NCI-H1105 (cell line): ENCODE data around the gene LGMN.

ENCODE experiments used
- DNase-seq: peaks from one replicate; lab custom pipeline; 2025; lab: John Stamatoyannopoulos, UW

The LGMN gene

DNA sequence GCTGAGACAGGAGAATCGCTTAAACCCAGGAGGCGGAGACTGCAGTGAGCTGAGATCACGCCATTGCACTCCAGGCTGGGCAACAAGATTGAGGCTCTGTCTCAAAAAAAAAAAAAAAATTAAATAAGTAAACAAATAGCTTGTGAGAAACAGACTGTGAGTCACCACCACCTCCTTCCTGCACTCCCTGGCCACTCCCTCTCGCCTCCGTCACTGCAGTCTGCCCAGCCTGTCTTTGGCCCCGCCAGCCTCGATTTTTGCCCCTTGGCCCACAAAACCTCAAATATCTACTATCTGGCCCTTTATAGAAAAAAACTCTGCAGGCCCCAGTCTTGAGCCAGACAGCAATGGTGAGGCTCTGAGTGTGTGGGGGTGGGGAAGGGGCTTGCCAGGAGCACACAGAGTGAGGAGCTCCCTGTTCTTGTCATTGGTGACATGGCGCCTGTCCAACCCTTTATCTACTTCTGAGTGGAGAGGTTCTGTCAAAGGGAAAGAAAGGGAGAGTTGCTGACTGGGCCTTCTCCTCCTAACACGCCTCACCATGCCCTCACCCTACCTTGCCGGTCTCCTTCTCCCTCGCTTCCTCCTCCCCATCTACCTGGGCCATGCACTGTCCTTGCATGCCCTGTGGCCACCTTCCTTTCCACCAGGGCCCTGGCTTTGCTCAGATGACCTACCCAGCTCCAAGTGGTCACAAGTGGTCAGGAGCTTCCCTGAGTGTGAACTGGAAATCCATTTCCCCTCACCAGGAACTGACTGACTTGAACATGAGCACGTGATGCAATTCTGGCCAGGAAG, 22.1 kb downstream of the LGMN start:
- DNase-seq: no peak

DNA sequence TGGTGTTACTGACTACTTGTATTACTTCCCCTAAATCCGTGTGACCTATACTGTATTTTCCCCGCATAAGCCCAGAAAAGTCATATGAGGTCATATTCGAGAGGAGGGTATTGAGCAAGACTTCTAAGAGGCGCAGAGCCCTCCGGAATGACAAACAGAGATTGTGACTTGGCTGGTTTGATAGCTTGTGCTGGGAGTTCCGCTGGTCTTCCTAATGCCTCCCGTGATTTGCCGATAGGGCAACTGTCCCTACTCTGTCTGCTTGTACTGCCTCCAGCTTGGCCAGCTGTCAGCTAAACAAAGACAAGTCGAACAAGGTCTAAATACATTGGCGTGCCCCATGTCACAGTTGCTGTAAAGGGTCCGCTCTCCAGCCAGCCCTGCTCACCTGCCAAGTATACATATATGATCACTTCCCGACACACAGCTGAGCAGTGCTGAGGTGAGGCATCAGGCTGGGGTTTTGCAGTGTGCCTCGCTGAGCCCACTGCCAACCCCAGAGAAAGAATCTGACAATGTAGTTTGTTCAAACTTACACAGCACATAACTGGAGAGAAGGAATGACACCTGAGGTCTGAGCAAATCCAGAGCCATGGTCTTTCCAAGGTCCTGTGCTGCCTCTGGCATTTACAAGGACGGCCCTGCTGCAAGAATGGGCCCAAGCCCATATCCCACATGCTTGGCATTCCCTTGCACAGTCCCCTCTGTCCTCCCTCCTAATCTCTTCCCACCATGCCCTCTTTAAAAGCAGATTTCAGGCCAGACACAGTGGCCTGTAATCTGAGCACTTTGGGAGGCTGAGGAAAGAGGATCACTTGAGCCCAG, 23.7 kb downstream of the LGMN start:
- DNase-seq: no peak

DNA sequence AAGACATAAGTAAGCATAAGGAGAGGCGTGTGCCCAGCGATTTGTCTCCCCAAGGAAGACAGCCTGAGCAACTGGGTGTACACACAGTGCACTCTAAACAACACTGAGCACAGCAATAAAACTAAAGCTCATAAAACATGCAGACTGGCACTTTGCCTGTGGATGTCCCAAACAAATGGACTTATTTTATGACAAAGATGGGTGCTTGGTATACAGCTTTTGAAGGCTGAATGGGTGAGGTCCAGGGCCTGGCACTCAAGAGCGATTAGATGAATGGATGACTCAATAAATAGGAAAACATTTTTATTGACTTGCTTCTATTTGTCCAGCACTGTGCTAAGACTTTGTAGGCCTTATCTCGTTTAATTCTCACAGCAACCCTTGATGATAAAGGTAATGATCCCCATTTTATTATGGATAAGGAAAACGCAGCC, 28.5 kb downstream of the LGMN start:
- DNase-seq: no peak

DNA sequence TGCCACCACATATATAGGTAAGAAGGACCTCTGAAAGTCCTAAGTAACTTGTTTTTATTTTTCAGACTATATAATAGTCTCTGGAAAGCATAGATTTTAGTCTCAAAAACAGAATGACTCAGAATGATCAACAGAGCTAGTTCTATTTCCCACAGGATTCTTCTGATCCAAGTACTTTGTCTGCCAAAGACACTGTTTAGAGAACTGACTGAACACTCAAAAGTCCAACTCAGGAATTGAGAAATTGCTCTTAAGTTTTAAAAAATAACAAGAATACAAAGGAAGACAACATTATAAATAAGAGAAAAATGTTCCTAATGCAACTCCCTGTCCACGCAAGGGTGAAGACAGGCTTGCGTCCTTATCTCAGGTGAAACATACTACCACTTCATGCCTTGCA, 29.0 kb downstream of the LGMN start:
- DNase-seq: no peak

DNA sequence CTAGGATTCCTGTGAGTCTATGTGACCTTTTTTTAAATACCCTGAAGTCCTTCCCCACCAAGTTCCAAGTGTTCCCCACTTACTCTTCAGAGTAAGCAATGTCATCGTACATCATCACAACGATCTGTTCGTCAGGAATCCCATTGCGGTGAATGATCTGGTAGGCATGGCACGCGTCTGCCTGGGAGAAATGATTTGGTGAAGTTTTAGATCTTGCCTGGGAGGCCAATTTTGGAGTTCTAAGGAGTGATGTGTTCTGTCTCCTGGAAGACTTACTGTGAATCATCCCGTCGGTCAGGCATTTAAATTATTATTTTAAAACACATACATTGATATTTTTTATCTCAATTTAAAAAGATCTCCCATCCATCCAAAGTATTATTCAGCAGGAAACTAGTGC, 29.8 kb downstream of the LGMN start:
- no peak for DNase-seq

DNA sequence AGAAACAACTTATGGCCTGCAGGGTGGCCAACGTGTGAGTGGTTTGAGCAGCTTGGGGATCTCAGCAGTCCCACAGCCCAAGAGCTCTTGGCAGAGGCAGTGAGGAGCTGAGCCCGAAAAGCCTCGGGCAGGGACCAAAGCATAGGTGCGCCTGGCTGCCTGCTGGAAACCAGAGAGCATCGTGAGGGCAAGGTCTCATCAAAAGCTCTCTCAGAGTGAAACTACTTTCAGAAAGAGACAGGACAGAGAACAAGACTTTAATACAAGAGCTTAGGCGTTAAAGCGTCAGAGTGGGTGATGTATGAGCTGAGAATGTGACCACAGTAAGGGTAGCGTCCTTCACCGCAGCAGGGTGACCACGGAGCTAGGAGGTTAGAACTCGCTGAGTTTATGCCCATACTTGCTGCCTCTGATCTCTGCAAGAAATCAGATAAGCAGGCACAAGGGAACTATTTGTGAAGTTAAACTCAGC, 30.8 kb downstream of the LGMN start:
- no peak for DNase-seq

DNA sequence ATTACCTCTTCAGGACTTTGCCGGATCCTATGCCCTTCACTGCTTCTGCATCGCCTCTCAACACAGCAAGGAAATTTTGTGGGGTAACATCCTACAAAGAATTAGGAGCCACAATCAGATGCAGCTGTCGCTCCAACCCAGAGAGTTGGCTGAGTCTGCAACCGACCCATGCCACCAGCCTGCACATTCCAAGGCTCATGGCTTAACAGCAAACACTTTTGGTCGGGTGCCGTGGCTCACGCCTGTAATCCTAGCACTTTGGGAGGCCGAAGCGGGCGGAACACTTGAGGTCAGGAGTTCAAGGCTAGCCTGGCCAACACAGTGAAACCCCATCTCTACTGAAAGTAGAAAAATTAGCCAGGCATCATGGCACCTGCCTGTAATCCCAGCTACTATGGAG, 32.3 kb downstream of the LGMN start:
- DNase-seq: no peak

DNA sequence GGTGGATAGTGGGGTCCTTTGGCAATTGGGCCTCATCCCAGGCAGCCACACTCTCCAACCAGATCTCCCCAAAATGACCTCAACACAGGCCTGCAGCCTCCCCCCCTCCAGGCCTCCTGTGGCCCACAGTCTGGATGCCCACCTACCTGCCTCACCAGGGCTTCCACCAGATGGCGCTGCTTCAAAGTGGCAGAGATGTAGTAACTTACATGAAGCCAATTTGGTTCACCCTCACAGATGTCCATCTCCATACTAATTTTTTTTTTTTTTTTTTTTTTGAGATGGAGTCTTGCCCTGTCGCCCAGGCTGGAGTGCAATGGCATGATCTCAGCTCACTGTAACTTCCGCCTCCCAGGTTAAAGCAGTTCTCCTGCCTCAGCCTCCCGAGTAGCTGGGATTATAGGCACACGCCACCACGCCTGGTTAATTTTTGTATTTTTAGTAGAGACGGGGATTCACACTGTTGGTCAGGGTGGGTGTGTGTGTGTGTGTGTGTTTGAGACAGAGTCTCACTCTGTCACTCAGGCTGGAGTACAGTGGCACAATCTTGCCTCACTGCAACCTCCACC, 33.6 kb downstream of the LGMN start:
- peak; percentile 58 for DNase-seq

DNA sequence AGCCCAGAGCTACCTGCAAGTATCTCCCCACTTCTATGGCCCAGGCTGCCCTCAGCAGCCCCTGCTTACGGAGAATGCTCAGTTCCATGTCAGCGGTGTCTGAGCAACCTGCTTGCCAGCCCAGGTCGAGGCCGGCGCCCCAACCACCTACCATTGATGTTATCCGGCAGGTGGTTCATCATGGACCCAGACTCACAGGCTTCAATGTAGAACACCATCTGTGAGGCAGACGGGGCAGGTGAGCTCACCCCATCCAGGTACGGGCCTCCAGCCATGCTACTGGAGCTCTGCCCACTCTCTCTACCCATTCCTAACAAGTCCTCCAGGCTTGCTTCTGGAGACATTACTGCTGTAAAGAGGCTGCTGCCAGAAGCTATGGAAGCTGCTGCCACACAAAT, 35.8 kb downstream of the LGMN start:
- DNase-seq: no peak

DNA sequence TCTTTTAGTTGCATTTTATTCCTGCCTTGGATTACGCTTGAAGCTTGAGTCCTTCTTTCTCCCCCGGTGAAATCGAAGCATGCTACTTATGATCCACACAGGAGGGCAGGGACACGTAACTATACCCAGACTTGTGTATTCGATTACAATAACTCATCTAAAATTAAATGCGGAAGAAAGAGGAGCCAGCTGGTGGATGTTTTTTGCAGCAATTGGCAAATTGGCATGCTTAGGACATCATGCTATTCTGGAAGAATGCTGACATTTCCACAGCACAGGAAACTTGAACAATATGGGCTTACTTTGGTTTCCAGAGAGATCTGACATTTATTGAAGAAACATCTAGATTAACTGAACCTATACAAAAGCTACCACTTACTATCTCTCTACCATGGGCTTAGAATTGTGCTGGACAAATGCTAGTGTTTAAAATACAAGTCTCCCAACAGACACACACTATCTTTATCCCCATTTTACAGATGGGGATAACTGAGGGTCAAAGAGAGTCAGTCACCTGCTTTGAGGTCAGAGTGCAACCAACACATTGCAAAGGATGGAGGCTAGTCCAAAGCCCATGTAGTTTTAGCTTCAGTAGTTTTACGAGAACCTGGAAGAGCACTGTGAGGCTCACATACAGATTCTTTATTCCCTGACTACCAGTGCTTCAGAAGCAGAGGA, 36.3 kb downstream of the LGMN start:
- DNase-seq: no peak

DNA sequence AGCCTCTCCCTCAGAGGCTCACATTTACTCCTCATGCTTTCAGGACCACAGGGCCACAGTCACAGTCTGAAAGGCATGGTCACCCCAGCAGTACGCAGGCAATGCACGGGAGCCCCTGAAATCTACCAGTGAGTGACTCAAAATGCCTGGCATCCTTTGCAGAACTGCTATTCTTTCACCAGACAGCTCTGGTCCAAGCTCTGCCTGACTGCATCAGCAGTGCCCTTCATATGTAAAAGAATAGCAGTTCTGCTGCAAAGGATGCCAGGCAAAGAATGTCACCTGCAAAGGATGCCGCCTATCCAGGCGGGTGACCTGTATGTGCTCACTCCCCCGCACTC, 38.5 kb downstream of the LGMN start:
- no peak for DNase-seq

DNA sequence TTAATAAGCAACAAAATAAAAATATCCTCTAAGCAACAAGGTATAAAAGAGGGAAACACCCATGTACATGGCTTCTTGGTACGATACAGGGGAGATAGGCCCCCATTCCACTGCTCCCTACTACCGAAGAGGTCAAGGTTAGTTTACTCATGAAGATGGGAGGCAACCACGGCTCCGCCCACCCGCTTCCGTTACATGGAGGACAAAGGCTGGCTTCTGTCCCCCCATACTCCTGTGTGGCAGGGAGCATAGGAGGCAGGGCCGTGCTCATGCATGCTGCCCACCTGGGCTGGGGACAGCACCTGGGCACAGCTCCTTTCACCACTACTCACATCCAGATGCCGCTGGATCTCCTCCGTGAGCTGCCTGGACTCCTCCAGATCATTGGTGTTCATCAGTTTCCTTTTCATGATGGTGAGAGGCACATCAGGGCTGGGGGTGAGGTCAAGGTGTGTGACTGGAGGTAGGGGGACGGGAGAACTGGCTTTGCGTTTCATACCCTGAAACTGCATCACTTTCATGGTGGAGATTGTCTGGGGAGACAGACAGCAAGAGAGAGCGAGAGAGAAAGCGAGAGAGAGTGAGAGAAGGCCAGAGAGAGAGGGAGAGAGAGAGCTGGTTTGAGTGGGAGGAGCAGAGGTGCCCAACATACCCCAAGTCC, 39.0 kb downstream of the LGMN start:
- DNase-seq: no peak

DNA sequence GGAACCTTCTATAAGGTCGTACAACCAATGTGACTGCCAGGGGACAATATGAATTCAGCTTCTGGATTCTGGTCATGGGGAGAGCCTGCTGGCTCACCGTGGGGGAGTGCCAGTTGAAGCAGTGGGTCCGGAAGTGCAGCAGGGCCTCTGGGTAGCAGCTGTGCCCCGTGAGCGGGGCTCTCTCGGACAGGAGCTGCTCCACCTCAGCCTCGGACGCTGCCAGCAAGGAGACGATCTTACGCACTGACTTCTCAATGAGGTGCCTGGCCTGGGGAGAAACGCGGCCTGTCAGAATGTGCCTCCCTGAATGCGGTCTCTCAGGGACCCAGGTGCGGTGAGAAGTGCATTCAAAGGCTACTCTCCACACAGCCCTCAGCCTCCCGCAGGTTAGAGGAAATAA, 42.0 kb downstream of the LGMN start:
- no peak for DNase-seq

DNA sequence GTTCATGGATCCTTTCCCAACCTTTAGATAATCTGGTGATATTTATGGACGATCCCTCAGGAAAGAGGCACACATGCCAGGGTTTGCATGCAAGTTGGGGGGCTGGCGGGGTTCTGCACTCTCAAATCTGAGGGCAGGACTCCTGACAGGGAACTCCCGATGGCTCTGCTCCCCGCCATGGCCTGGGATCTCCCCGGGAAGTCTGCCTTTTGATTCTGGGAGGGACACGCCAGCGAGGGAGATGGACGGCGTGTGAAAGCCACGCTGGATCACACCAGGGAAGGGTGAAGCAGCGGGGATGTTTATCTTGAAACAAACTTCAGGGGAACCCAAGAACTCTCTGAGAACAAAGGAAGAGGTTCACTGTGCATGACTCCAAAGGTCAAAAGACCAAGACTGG, 43.6 kb downstream of the LGMN start:
- no peak for DNase-seq

DNA sequence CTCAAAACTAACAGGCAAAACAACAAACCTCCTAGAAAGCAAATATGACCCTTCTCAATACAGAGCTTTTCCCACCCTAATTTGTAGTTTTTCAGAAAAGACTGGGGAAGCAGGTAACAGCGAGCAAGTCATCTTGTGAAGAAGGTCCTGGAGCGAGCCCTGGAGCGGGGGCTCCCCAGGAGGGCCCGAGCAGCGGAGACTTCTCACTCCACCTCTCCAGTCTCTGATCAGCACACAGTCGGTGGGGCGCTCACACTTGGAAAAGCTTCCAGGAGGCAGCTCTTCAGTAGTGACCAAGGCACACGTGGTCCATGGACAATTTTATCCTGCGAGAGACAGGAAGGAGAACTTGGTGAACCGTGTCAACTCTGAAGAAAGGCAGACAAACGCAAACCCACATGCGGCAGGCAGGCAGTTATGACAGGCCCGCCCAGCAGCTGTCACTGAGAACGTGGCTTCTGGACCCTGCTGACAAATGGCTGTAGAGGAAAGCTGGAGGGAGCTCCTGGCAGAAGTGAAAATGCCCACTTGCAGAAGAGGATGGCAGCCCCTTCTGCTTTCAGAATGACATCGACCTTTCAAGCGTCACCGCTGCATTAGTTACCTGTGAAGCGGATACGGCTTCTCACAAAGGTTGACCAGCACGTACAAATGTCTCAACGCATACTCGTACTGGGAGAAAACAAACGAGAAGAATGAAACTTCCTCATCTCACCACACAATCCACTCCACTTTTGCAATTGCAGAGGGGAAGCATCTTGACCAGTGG, 44.2 kb downstream of the LGMN start:
- DNase-seq: no peak

DNA sequence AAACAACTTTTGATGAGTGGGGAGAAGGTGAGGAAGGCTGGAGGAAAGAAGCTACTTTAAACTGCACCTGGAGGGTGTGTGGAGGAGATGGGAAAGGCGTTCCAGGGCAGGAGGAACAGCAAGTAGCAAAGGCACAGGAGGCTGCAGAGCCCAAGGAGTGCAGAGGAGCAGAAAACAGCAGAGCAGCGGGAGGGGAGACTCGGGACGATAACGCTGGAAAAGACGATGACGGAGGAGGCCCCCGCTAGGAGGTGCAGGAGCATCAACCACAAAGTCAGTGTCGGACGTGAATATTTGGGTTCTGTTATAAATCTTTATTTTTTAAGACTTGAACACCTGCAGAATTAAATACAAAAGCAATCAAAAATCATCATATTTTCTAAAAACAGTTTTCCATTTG, 44.9 kb downstream of the LGMN start:
- DNase-seq: no peak

DNA sequence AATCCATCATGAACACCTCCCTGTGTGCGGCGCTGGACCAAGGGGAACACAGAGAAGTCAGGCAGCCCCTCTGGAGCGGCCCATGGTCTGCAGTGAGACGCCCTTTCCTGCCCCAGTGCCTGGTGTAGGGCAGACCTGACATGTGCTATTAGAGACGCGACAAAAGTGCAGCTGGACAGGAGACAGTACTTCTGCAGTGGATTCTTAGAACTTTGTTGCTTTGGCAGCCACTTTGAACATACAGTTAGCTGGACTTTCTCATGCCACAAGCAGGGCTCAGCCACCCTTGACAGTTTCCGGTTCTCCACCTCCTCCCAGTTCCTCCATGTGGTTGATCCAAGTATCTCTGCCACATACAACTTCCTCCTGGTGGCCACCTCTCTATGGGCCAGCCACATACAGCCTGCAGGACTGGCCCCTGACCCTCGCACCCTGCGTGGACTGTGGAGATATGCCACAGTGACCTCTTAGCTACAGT, 45.9 kb downstream of the LGMN start:
- DNase-seq: no peak

DNA sequence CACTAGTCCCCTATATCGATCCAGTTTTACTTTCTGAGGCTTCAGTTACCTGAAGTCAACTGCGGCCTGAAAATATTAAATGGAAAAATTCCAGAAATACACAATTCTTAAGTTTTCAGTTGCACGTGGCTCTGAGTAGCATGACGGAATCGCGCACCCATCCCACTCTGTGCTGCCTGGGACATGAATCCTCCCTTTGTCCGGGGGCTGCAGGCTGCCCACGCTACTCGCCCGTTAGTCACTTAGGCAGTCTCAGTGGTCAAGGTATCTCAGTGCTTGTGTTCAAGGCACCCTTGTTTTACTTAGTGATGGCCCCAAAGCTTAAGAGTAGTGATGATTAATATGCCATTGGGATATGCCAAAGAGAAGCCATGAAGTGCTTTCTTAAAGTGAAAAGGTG, 46.6 kb downstream of the LGMN start:
- DNase-seq: no peak

DNA sequence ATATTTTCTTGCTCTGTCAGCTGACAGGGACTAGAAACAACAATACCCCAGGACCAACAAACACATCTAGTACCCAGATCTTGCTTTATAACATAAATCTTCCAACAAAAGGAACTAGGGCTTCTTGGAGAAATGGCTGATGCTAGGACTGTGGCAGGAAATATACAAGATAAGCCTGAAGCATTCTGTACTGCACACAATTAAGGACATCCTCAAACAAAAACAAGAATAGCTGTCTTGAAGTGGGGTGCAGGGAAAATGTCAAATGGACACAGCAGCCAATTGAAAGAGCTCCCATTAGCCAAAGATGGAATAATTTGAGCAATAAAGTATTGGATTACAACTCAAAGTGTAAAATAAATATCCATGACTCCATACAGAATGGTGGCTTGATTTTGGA, 50.0 kb downstream of the LGMN start:
- no peak for DNase-seq

DNA sequence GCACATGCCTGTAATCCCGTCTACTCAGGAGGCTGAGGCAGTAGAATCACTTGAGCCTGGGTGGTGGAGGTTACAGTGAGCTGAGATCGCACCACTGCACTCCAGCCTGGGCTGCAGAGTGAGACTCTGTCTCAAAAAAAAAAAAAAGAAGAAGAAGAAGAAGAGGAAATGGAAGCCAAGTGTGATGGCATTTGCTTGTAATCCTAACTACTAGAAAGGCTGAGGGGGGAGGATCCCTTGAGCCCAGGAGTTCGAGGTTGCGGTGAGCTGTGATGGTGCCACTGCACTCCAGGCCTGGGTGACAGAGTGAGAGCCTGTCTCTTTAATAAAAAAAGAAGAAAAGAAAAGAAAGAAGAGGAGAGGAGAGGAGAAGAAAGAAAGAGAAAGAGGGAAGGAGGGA, 52.1 kb downstream of the LGMN start:
- DNase-seq: no peak

DNA sequence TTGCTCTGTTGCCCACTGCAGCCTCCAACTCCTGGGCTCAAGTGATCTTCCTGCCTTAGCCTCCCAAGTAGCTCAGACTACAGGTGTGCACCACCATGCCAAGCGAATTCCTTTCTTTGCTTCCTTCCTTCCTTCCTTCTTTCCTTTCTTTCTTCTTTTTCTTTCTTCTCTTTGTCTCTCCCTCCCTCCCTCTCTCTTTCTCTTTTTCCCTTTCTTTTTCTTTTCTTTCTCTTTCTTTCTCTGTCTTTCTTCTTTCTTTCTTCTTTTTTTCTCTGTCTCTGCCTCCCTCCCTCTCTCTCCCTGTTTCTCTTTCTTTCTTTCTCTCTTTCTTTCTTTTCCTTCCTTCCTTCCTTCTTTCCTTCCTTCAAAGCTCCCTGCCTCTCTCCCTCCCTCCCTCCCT, 52.9 kb downstream of the LGMN start:
- DNase-seq: no peak
